GM18499 (cell line): ENCODE data around the gene TTC28.
"Not testable (repeated sequence)": the region's sequence is repeated elsewhere in the genome, so short reads cannot be mapped to it uniquely, and the experiment has no call there.

Source experiments
- ATAC-seq: cut with Tn5 transposase; IDR thresholded peaks from one replicate; pipeline ENCODE4 v1.9.1; 2021; ENCODE audit warnings: moderate number of reproducible peaks; ENCODE audit not compliant: insufficient read depth, unreplicated experiment

Gene TTC28

GRCh38 chr22:28566920-28567499 is 112.6 kb downstream of the TTC28 start:
- not testable (repeated sequence) for ATAC-seq

- no peak for ATAC-seq
These were observed 116.0 kb downstream of the TTC28 start for GRCh38 chr22:28563636-28564035.

GRCh38 chr22:28562324-28562723 is 117.3 kb downstream of the TTC28 start:
- no peak for ATAC-seq

- ATAC-seq, result not testable (repeated sequence)
These were observed 118.9 kb downstream of the TTC28 start for GRCh38 chr22:28560743-28561101.

DNA sequence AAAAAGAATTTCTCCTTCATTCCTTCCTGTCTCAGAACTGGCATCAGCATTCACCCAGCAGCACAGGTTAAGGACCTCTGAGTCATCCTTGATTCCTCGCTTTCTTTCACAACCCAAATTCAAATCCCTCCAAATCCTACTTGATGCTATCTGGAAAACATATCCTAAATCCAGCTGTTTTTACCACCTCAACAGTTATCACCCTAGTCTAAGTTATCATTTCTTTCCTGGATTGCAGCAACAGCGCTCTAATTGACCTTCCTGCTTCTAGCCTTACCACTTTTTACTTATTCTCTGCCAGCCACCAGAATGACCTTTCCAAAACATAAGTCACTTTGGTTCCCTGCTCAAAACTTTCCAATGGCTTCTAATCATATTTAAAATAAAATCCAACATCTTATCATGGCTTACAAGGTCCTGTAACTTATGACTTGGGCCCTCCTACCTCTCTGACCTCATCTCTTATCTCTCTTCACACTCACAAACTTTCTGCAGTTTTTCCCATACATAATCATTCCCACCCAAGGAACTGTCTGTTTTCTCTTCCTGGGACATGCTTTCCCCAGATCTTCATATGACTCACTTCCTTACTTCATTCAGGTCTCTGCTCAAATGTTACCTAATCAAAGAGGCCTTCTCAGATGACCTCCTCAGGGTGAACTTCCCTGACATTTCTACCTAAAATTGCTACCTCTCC is 119.4 kb downstream of the TTC28 start:
- ATAC-seq, result no peak

DNA sequence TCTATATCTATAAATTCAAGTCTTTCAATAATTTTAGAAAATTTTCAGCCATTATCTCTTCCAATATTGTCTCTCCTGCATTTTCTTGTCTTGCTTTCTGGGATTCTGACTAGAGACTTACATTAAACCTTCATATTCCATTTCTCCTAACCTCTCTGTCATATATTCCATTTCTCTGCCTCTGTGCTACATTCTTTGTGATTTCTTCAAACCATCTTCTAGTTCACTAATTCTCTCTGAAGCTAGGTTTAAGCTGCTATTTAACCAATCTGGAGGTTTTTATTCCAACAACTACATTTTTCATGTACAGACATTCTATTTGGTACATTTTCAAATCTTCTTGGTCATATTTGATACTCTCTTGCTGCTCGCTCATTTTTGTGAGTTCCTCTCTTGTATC is 122.5 kb downstream of the TTC28 start:
- no peak for ATAC-seq

DNA sequence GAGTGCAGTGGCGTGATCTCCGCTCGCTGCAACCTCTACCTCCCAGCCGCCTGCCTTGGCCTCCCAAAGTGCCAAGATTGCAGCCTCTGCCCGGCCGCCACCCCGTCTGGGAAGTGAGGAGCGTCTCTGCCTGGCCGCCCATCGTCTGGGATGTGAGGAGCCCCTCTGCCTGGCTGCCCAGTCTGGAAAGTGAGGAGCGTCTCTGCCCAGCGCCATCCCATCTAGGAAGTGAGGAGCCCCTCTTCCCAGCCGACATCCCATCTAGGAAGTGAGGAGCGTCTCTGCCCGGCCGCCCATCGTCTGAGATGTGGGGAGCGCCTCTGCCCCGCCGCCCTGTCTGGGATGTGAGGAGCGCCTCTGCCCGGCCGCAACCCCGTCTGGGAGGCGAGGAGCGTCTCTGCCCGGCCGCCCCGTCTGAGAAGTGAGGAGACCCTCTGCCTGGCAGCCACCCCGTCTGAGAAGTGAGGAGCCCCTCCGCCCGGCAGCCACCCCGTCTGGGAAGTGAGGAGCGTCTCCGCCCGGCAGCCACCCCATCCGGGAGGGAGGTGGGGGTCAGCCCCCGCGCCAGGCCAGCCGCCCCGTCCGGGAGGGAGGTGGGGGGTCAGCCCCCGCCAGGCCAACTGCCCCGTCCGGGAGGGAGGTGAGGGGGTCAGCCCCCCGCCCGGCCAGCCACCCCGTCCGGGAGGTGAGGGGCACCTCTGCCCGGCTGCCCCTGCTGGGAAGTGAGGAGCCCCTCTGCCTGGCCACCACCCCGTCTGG is 126.4 kb downstream of the TTC28 start:
- ATAC-seq, result not testable (repeated sequence)

DNA sequence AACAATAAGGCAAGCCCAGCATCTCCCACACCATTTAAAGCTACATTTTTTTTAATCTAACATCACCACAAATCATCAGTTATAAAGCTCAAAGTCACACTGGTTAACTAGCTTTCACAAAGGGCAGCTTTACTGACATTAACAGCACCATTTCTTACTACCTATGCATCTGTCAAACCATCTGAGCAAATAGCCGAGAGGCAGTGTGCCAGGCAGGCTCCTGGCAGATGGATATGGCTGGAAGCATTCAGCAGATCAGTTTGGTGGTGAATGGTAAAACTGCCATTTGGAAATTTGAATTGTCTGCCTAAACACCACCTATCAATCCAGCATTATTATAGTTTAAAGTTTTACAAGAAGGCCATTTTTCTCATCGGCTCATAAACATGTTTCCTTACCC is 131.2 kb downstream of the TTC28 start:
- ATAC-seq, result no peak

- no peak for ATAC-seq
These were observed 132.4 kb downstream of the TTC28 start for GRCh38 chr22:28547132-28547842.

DNA sequence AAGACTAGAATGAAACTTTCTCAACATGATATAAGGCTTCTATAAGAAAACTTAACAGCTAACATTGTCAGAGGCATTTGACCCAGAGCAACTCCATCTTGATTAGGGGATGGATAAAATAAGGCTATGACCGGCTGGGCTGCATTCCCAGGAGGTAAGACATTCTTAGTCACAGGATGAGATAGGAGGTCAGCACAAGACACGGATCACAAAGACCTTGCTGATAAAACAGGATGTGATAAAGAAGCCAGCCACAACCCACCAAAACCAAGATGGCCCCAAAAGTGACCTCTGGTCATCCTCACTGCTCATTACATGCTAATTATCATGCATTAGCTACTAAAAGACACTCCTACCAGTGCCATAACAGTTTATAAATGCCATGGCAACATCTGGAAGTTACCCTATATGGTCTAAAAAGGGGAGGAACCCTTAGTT is 135.2 kb downstream of the TTC28 start:
- no peak for ATAC-seq

DNA sequence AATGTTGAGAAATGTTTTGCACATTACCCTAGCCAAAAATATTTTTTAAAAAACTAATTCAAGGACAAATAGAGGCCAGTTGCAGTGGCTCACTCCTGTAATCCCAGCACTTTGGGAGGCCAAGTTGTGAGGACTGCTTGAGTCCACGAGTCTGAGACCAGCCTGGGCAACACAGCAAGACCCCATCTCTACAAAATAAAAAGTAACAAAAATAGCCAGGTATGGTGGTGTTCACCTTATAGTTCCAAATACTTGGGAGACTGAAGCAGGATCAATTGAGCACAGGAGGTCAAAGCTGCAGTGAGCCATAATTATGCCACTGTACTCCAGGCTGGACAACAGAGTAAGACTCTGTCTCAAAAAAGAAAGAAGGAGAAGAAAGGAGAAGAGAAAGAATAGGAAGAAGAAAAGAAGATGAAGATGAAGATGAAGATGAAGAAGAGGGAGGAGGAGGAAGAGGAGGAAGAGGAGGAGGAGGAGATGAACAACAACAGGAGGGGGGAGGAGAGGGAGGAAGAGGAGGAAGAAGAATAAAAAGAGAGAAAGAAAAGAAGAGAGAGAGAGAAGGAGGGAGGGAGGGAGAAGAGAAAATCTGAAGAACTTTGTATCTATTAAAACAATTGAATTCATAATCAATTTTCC is 136.5 kb downstream of the TTC28 start:
- ATAC-seq, result no peak

DNA sequence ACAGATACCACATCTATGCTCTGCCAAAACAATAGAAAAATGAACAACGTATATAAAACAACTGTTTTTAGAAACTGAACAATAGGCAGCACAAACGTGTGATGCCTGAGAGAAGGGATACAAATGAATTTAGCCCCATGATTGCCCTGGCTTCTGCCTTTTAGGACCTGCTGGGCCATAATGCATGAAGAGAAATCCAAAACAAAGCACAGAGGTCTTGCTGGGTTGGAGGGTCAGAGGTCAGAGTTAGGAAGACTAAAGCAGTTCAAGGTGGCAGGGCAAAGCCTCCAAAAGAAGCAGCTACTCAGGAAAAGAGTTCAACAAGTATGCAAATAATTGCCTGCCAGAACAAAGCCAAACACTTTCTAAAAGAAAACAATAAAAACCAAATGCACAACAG is 138.5 kb downstream of the TTC28 start:
- no peak for ATAC-seq

DNA sequence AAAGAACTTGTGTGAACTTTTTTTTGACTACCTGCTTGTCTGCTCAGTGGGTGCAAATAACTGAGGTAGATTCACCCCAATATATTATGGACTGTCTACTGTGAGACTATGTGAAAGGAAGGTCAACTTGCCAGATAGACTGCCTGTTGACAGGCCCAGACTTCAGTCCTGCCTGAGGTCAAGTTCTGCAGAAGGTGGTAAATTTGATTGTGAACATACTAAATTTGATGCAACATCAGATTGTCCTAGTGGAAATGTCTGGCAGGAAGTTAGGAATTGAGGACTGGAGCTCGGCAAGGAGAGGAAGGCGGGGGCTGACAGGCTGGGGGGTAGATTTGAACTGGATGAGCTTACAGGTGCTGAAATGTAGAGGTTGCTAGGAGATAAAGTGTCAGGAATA is 140.7 kb downstream of the TTC28 start:
- ATAC-seq, result no peak

GRCh38 chr22:28530565-28530964 is 149.1 kb downstream of the TTC28 start:
- ATAC-seq, result not testable (repeated sequence)

DNA sequence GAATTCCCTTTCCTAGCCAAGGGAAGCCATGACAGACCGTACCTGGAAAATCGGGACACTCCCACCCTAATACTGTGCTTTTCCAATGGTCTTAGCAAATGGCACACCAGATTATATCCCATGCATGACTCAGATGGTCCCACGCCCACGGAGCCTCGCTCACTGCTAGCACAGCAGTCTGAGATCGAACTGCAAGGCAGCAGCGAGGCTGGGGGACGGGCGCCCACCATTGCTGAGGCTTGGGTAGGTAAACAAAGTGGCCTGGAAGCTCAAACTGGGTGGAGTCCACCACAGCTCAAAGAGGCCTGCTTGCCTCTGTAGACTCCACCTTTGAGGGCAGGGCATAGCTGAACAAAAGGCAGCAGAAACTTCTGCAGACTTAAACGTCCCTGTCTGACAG is 150.5 kb downstream of the TTC28 start:
- ATAC-seq, result not testable (repeated sequence)

DNA sequence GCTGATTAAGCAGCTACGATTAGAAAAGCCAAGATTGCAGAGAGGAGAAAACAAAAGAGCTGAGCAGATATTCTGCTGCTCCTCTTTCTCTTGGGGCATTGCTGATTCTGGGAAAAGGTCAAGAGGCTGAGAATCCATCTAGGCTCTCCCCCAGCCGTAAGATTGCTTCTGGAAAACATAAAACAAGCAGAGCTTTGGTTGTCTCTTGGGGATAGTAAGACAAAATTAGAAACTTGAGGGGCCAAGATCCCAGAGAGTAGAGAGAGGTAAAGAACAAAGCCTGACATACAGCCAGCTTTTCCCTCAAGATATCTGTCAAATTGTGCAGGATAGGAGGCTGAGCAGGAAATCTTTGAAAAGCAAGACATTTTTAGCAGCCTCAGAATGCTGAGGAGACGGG is 158.2 kb downstream of the TTC28 start:
- ATAC-seq, result no peak

- ATAC-seq, result no peak
These were observed 165.3 kb downstream of the TTC28 start for GRCh38 chr22:28514321-28514821.

DNA sequence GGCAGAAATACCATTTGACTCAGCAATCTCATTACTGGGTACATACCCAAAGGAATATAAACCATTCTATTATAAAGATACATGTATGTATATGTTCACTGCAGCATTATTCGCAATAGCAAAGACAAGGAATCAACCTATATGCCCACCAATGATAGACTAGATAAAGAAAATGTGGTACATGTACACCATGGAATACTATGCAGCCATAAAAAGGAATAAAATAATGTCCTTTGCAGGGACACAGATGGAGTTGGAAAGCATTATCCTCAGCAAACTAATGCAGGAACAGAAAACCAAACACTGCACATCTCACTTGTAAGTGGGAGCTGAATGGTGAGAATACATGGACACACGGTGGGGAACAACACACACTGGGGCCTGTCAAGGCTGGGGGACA is 167.3 kb downstream of the TTC28 start:
- not testable (repeated sequence) for ATAC-seq

DNA sequence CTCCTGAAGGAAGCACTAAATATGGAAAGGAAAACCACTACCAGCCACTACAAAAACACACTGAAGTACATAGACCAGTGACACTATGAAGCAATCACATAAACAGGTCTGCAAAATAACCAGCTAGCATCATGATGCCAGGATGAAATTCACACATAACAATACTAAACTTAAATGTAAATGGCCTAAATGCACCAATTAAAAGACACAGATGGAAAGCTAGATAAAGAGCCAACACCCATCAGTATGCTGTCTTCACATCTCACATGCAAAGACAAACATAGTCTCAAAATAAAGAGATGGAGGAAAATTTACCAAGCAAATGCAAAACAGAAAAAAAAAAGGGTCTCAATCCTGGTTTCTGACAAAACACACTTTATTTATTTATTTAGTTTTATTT is 171.7 kb downstream of the TTC28 start:
- ATAC-seq, result no peak

DNA sequence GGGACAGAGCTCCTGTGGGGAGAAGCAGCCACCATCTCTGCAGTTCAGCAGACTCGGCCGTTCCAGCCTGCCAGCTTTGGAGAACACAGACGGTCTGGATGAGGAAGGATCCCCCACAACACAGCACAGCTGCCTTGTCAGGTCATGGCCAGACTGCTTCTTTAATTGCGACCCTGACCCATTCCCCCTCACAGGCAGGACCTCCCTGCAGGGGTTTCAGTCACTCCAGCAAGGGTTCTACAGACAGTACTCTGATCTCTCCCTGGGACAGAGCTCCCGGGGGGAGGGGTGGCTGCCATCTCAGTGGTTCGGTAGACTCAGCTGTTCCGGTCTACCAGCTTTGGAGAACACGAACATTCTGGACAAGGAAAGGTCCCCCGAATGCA is 173.5 kb downstream of the TTC28 start:
- no peak for ATAC-seq
